ENCODE measurements around the gene EDN2. TPM values are rescaled to one million over a fixed set of nuclear protein-coding genes. Genes with fewer than 3 reads are reported as not detected.

The EDN2 gene
- total and polyA plus RNA-seq, 4 donors: 0.10 to 0.13 TPM; not detected in 2

DNA sequence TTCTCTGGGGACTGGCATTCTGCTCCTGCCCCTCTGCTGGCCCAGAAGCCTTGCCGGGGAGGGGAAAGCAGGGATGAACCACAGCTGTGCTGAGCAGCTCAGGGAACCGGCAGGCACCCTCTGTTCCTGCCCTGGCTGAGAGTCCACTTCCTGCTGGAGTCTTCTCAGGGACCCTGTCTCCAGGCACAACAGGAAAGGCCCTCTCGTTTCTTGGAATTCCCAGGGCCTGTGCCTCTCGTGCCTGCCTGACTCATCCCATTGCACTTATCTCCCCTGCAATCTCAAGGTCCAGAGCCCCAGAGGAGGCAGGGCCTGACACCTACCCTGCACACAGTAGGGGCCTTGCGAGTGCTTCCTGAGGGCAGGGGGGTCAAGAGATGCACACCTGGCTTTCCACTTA lies 1.1 kb upstream of the EDN2 start (continued):
- TF ChIP-seq, protein P1, sequence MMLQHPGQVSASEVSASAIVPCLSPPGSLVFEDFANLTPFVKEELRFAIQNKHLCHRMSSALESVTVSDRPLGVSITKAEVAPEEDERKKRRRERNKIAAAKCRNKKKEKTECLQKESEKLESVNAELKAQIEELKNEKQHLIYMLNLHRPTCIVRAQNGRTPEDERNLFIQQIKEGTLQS (IDR thresholded peaks at IDR 0.05): no peak
- no peak for TF ChIP-seq RXRA (IDR thresholded peaks at IDR 0.05)
- no peak for TF ChIP-seq YY1 (IDR thresholded peaks at IDR 0.05)
- TF ChIP-seq, protein P2, sequence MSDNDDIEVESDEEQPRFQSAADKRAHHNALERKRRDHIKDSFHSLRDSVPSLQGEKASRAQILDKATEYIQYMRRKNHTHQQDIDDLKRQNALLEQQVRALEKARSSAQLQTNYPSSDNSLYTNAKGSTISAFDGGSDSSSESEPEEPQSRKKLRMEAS (IDR thresholded peaks at IDR 0.05): no peak
- TF ChIP-seq FOXA2 (IDR thresholded peaks at IDR 0.05): no peak
- no peak for TF ChIP-seq JUND (IDR thresholded peaks at IDR 0.05)

DNA sequence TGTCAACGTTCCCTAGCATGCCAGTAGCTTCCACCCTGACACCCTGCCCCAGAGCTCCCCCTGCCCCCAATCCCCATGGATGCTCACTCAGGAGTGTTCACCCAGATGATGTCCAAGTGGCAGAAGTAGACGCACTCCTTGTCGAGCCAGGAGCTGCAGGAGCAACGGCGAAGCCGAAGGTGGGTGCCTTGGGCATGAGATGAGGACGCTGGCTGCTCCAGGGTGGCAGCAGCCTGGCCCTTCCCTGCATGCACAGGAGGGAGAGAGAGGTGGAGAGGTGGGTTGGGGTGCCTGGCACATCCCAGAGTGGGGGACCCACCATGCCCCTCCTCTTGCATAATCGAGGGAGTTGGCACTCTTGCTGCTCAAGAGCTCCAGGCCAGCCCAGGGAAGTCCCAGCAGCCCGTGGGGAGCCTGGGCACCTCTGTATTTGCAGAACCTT lies 502 bp downstream of the EDN2 start:
- H3K4me3 ChIP-seq (ENCODE audit: low read depth in 1 of 3, low read length in 3 of 3): no peak overlapping the region
- no peaks in the 10 kb centered on the region for H3K9me3 ChIP-seq (ENCODE audit: control insufficient read depth in 4 of 4, low read length in 3 of 4)
- H3K27me3 ChIP-seq (ENCODE audit: control insufficient read depth in 4 of 4, insufficient read depth in 4 of 4, low read length in 3 of 4): no peaks in the 10 kb centered on the region
- H3K9ac ChIP-seq (ENCODE audit: low read depth in 1 of 2, low read length in 2 of 2): no peak overlapping the region
- TF ChIP-seq, protein P3, sequence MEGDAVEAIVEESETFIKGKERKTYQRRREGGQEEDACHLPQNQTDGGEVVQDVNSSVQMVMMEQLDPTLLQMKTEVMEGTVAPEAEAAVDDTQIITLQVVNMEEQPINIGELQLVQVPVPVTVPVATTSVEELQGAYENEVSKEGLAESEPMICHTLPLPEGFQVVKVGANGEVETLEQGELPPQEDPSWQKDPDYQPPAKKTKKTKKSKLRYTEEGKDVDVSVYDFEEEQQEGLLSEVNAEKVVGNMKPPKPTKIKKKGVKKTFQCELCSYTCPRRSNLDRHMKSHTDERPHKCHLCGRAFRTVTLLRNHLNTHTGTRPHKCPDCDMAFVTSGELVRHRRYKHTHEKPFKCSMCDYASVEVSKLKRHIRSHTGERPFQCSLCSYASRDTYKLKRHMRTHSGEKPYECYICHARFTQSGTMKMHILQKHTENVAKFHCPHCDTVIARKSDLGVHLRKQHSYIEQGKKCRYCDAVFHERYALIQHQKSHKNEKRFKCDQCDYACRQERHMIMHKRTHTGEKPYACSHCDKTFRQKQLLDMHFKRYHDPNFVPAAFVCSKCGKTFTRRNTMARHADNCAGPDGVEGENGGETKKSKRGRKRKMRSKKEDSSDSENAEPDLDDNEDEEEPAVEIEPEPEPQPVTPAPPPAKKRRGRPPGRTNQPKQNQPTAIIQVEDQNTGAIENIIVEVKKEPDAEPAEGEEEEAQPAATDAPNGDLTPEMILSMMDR (IDR thresholded peaks at IDR 0.05; ENCODE audit: low read depth, low read length, missing input control): no peak
- TF ChIP-seq NR2F2 (IDR thresholded peaks at IDR 0.05): no peak
- TF ChIP-seq EGR1 (IDR thresholded peaks at IDR 0.05; ENCODE audit: low read depth in 2 of 2): no peak
- no peak for TF ChIP-seq JUND (IDR thresholded peaks at IDR 0.05)
- TF ChIP-seq, protein P2 (IDR thresholded peaks at IDR 0.05): no peak
- TF ChIP-seq, protein P4, sequence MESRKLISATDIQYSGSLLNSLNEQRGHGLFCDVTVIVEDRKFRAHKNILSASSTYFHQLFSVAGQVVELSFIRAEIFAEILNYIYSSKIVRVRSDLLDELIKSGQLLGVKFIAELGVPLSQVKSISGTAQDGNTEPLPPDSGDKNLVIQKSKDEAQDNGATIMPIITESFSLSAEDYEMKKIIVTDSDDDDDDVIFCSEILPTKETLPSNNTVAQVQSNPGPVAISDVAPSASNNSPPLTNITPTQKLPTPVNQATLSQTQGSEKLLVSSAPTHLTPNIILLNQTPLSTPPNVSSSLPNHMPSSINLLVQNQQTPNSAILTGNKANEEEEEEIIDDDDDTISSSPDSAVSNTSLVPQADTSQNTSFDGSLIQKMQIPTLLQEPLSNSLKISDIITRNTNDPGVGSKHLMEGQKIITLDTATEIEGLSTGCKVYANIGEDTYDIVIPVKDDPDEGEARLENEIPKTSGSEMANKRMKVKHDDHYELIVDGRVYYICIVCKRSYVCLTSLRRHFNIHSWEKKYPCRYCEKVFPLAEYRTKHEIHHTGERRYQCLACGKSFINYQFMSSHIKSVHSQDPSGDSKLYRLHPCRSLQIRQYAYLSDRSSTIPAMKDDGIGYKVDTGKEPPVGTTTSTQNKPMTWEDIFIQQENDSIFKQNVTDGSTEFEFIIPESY (IDR thresholded peaks at IDR 0.05): no peak
- no peak for TF ChIP-seq RXRA (IDR thresholded peaks at IDR 0.05)
- TF ChIP-seq, protein P1 (IDR thresholded peaks at IDR 0.05): no peak
- no peak for TF ChIP-seq SP1 (IDR thresholded peaks at IDR 0.05)
- no peaks in the 10 kb centered on the region for H3K36me3 ChIP-seq (ENCODE audit: control insufficient read depth in 4 of 4, insufficient read depth in 3 of 4, low read depth in 1 of 4, low read length in 3 of 4)
- DNase-seq (ENCODE audit: low spot score): no peak
- H3K4me1 ChIP-seq (ENCODE audit: control insufficient read depth in 4 of 4, insufficient read depth in 4 of 4, low read length in 3 of 4): peaks cover 2 to 40% (median 30%) of the 10 kb centered on the region in 4 donors
- WGBS: 68% methylated on average over 9 of the region's 9 CpGs
- peak overlapping the region in 1 of 2 donors; percentile 14 for H3K27ac ChIP-seq (ENCODE audit: low read depth in 1 of 2, low read length in 2 of 2)

DNA sequence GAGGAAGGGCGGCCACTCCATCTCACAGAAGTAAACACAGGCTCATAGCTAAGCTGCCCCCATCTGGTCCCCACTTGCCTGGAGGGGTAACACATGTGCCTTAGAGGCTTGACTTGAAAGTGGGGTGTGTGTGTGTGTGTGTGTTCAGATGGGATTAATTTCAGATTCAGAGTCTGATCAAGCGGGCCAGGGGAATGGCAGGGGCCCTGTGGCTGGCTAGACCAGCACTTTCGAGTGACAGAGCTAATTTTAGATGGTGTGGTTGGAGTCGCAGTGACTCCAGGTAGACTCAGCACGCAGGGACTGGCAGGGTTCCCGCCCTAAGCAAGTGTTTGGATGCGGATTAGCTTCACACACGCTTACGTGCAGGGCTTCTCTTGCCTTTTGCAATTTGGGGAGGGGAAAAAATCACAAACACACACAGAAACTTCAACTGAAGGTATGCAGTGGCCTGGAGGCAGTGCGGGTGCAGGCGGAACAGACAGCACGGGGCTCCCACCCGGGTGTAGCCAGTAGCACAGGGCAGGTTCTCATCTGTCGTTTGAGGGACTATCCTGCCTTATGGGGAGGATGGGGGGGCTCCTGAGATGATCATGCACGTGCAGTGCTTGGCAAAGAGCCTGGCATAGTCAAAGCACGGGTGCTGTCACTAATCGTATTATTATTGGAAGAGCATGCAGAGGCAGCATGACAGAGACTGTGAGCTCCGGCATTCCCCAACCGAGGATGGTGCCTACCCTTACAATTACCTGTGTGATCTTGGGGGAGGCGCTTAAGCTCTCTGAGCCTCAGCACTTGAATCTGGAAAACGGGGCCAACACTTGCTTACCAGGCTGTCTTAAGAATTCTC lies 1.3 kb downstream of the EDN2 start:
- H3K36me3 ChIP-seq (ENCODE audit: control insufficient read depth in 4 of 4, insufficient read depth in 3 of 4, low read depth in 1 of 4, low read length in 3 of 4): no peaks in the 10 kb centered on the region
- H3K9ac ChIP-seq (ENCODE audit: low read depth in 1 of 2, low read length in 2 of 2): no peak overlapping the region
- WGBS: 89% methylated on average over 21 of the region's 21 CpGs
- DNase-seq (ENCODE audit: low spot score): no peak
- H3K9me3 ChIP-seq (ENCODE audit: control insufficient read depth in 4 of 4, low read length in 3 of 4): no peaks in the 10 kb centered on the region
- H3K4me3 ChIP-seq (ENCODE audit: low read depth in 1 of 3, low read length in 3 of 3): no peak overlapping the region
- no peak overlapping the region for H3K27ac ChIP-seq (ENCODE audit: low read depth in 1 of 2, low read length in 2 of 2)
- peaks cover 2 to 42% (median 32%) of the 10 kb centered on the region in 4 donors for H3K4me1 ChIP-seq (ENCODE audit: control insufficient read depth in 4 of 4, insufficient read depth in 4 of 4, low read length in 3 of 4)
- no peaks in the 10 kb centered on the region for H3K27me3 ChIP-seq (ENCODE audit: control insufficient read depth in 4 of 4, insufficient read depth in 4 of 4, low read length in 3 of 4)
- TF ChIP-seq TAF1 (conservative IDR thresholded peaks at IDR 0.05) (no peak), HNF4G (IDR thresholded peaks at IDR 0.05) (no peak), HNF4A (conservative IDR thresholded peaks at IDR 0.05) (no peak), EGR1 (IDR thresholded peaks at IDR 0.05; ENCODE audit: low read depth in 2 of 2) (no peak), GABPA (IDR thresholded peaks at IDR 0.05 in 1 of 2, conservative IDR thresholded peaks at IDR 0.05 in 1 of 2) (no peak), RXRA (IDR thresholded peaks at IDR 0.05) (no peak), RAD21 (IDR thresholded peaks at IDR 0.05) (no peak)
- TF ChIP-seq, protein P1 (IDR thresholded peaks at IDR 0.05): no peak
- TF ChIP-seq, protein P4 (IDR thresholded peaks at IDR 0.05): no peak
- TF ChIP-seq, protein P3 (IDR thresholded peaks at IDR 0.05; ENCODE audit: low read depth, low read length, missing input control): no peak
- TF ChIP-seq, protein P2 (IDR thresholded peaks at IDR 0.05): no peak

Data from liver (tissue), 9 donors.